Hepatocyte (in vitro differentiated cells): ENCODE results near the gene TRAF3. TPM values are rescaled to one million over a fixed set of nuclear protein-coding genes. Genes with fewer than 3 reads are reported as not detected.
"Not testable (repeated sequence)": the region's sequence is repeated elsewhere in the genome, so short reads cannot be mapped to it uniquely, and the experiment has no call there.

Source experiments
- DNase-seq: peaks from one replicate; pipeline ENCODE4 v3.0.0-alpha.2; 2016; ENCODE audit warnings: low spot score
- H2AFZ ChIP-seq: fragments of 200-600 bp; sonication (generic); 2 replicates; pipeline ENCODE4 v1.6.0; 2016; ENCODE audit warnings: antibody characterized with exemption, mild to moderate bottlenecking
- H3K27ac ChIP-seq: fragments of 200-600 bp; sonication (generic); 2 replicates; pipeline ENCODE4 v1.5.1; 2016; ENCODE audit warnings: mild to moderate bottlenecking
- H3K27me3 ChIP-seq: fragments of 200-600 bp; sonication (generic); 2 replicates; pipeline ENCODE4 v1.6.1; 2016
- H3K36me3 ChIP-seq: fragments of 200-600 bp; sonication (generic); replicated peaks from 2 replicates; pipeline ENCODE4 v1.5.1; 2016; ENCODE audit warnings: low read depth; ENCODE audit not compliant: insufficient read depth
- H3K4me1 ChIP-seq: fragments of 200-600 bp; sonication (generic); 2 replicates; pipeline ENCODE4 v1.5.1; 2016; ENCODE audit warnings: mild to moderate bottlenecking, moderate library complexity; ENCODE audit not compliant: insufficient read depth
- H3K4me2 ChIP-seq: fragments of 200-600 bp; sonication (generic); 2 replicates; pipeline ENCODE4 v1.6.0; 2016
- H3K4me3 ChIP-seq: fragments of 200-600 bp; sonication (generic); 2 replicates; pipeline ENCODE4 v1.5.1; 2016; ENCODE audit warnings: mild to moderate bottlenecking
- H3K79me2 ChIP-seq: fragments of 200-600 bp; sonication (generic); 2 replicates; pipeline ENCODE4 v1.6.0; 2017; ENCODE audit warnings: mild to moderate bottlenecking
- H3K9me2 ChIP-seq: fragments of 200-600 bp; sonication (generic); replicated peaks from 2 replicates; pipeline ENCODE4 v1.6.0; 2017; ENCODE audit warnings: mild to moderate bottlenecking; ENCODE audit not compliant: insufficient read depth
- H3K9me3 ChIP-seq: fragments of 200-600 bp; sonication (generic); 2 replicates; pipeline ENCODE4 v1.5.1; 2016; ENCODE audit warnings: low read depth, mild to moderate bottlenecking
- H4K20me1 ChIP-seq: fragments of 200-600 bp; sonication (generic); 2 replicates; pipeline ENCODE4 v1.6.0; 2016; ENCODE audit warnings: mild to moderate bottlenecking; ENCODE audit not compliant: insufficient read depth, poor library complexity, severe bottlenecking
- CTCF ChIP-seq: fragments of 200-600 bp; sonication (generic); IDR thresholded peaks from 2 replicates; pipeline ENCODE4 v1.5.1; 2016; ENCODE audit warnings: antibody characterized with exemption, mild to moderate bottlenecking; ENCODE audit not compliant: poor library complexity
- EZH2 ChIP-seq: fragments of 200-600 bp; sonication (generic); IDR thresholded peaks from 2 replicates; pipeline ENCODE4 v1.6.1; 2016; ENCODE audit warnings: antibody characterized with exemption, mild to moderate bottlenecking, borderline replicate concordance
- EZH2phosphoT487 ChIP-seq: fragments of 200-600 bp; sonication (generic); IDR thresholded peaks from one replicate; pipeline ENCODE4 v1.6.1; 2018; ENCODE audit warnings: antibody characterized with exemption, mild to moderate bottlenecking, low read depth, moderate library complexity; ENCODE audit not compliant: unreplicated experiment, severe bottlenecking
- WGBS: methylation state at CpG from one replicate; pipeline ENCODE4 v1.1.6; 2016; ENCODE audit warnings: low lambda C conversion rate; ENCODE audit errors: missing lambda C conversion rate; 5-methylcytosine and 5-hydroxymethylcytosine counted together
- polyA plus RNA-seq: library from polyadenylated mRNA; unstranded; fragments of >200 nt; fragmentation: Nextera tagmentation; extraction: Ambion mirVana; gene quantifications from 2 replicates; pipeline ENCODE4 v1.2.1, GENCODE V29; 2016
- total RNA-seq: library from RNA; depleted of rRNA; stranded (reverse); fragments of >200 nt; gene quantifications from 2 replicates; pipeline ENCODE4 v1.2.3, GENCODE V29; 2014

The TRAF3 gene
- total and polyA plus RNA-seq, 2 experiments from 2014 or later, result 8.0 to 15.8 TPM

GRCh38 chr14:102926104-102926503, 148.9 kb downstream of the TRAF3 start:
- Histone ChIP-seq H3K36me3 (no peaks in the 10 kb centered on the region), H2AFZ (no peak overlapping the region), H3K4me3 (no peak overlapping the region), H3K27ac (no peak overlapping the region), H3K4me2 (no peak overlapping the region), H4K20me1 (peaks cover 15% of the 10 kb centered on the region), H3K9me3 (no peaks in the 10 kb centered on the region), H3K9me2 (no peaks in the 10 kb centered on the region), H3K79me2 (peaks cover 9% of the 10 kb centered on the region), H3K4me1 (peaks cover 35% of the 10 kb centered on the region), H3K27me3 (peaks cover 41% of the 10 kb centered on the region)
- TF ChIP-seq EZH2phosphoT487, result no peak
- WGBS, result 60% methylated on average over 12 of the region's 12 CpGs
- no peak for DNase-seq

DNA sequence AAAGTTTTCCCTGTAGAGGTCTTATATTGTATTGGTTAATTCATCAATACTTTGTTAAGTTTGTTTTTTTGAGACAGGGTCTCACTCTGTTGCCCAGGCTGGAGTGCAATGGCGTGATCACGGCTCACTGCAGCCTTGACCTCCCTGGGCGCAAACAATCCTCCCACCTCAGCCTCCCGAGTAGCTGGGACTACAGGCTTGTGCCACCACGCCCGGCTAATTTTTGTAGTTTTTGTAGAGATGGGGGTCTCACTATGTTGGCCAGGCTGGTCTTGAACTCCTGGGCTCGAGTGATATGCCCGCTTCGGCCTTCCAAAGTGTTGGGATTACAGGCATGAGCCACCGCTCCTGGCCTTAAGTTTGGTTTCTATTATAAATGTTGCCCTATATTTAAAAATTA, 149.6 kb downstream of the TRAF3 start:
- Histone ChIP-seq H4K20me1 (peaks cover 18% of the 10 kb centered on the region), H3K4me1 (peaks cover 35% of the 10 kb centered on the region), H3K27ac (peak overlapping the region; percentile 57), H3K27me3 (peaks cover 41% of the 10 kb centered on the region)
- DNase-seq, H3K4me3 ChIP-seq, H3K79me2 ChIP-seq, H3K36me3 ChIP-seq, H3K9me2 ChIP-seq, H2AFZ ChIP-seq, H3K4me2 ChIP-seq, H3K9me3 ChIP-seq: not testable (repeated sequence)
- WGBS, result 94% methylated on average over 10 of the region's 10 CpGs

- 53% methylated on average over 16 of the region's 19 CpGs for WGBS
- TF ChIP-seq EZH2 (no peak), CTCF (no peak), EZH2phosphoT487 (no peak)
- H3K4me2 ChIP-seq, result peak overlapping the region; percentile 93
- peaks cover 37% of the 10 kb centered on the region for H3K27me3 ChIP-seq
- no peak overlapping the region for H2AFZ ChIP-seq
- H3K4me3 ChIP-seq, result no peak overlapping the region
- DNase-seq, result peak; percentile 71
- peak overlapping the region; percentile 90 for H3K27ac ChIP-seq
- no peaks in the 10 kb centered on the region for H3K36me3 ChIP-seq
- no peaks in the 10 kb centered on the region for H3K9me3 ChIP-seq
- peaks cover 9% of the 10 kb centered on the region for H3K79me2 ChIP-seq
- H3K4me1 ChIP-seq, result peaks cover 35% of the 10 kb centered on the region
- H3K9me2 ChIP-seq, result no peaks in the 10 kb centered on the region
- peaks cover 18% of the 10 kb centered on the region for H4K20me1 ChIP-seq
These were observed 150.2 kb downstream of the TRAF3 start for GRCh38 chr14:102927346-102927877.

DNA sequence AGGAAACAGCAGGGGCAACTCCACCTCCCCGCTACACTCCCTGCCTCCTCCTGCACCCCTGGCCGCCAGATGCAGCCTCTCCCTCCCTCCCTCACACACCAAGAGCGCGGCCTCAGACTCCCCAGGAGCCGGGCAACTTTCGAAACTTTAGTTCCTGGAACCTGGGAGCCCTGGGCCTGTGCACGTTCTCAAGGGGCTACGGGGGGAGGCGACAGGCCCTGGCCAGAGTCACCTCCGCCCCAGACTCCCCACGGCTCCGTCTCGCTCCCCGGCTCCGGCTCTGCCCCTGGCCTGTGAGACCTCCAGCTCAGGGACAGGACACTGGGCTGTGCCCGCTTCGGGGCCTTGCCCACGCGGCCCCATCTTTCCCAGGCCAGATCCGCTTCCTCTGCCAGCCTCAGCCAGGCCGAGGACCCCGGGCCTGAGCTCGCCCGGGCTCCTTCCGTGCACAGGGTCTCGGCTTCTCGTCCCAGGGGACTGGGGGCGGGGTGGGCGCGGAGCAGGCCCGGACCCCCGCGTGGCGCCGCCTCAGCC, 150.7 kb downstream of the TRAF3 start:
- DNase-seq, result peak; percentile 56
- 11% methylated on average over 34 of the region's 35 CpGs for WGBS
- Histone ChIP-seq H3K9me3 (no peaks in the 10 kb centered on the region), H3K27ac (peak overlapping the region; percentile 90), H3K4me3 (peak overlapping the region; percentile 45), H3K36me3 (no peaks in the 10 kb centered on the region), H4K20me1 (peaks cover 18% of the 10 kb centered on the region), H3K4me2 (peak overlapping the region; percentile 93), H2AFZ (peak overlapping the region; percentile 52), H3K79me2 (peaks cover 9% of the 10 kb centered on the region), H3K27me3 (peaks cover 32% of the 10 kb centered on the region), H3K4me1 (peaks cover 35% of the 10 kb centered on the region), H3K9me2 (no peaks in the 10 kb centered on the region)
- no peak for TF ChIP-seq EZH2
- no peak for TF ChIP-seq EZH2phosphoT487
- no peak for TF ChIP-seq CTCF
